Mesenchymal stem cell (in vitro differentiated cells and primary cell): ENCODE data around the gene RNF212.
A peak's percentile ranks its signal among the peaks of the same experiment; 100 is the strongest.
"Not testable (repeated sequence)": the region's sequence is repeated elsewhere in the genome, so short reads cannot be mapped to it uniquely, and the experiment has no call there.

Source experiments
- DNase-seq: peaks from one replicate; pipeline ENCODE4 v3.0.0-alpha.2; 2013
- H2AFZ ChIP-seq: one replicate; pipeline ENCODE4 v1.6.1; 2013; ENCODE audit warnings: low read depth, mild to moderate bottlenecking, control low read depth, inconsistent platforms, low read length, moderate library complexity
- H2AK5ac ChIP-seq: 2 replicates; pipeline ENCODE4 v1.6.1; 2013; ENCODE audit warnings: low read length, moderate library complexity, mild to moderate bottlenecking, inconsistent platforms; ENCODE audit not compliant: severe bottlenecking
- H2BK120ac ChIP-seq: one replicate; pipeline ENCODE4 v1.6.1; 2013; ENCODE audit warnings: low read depth, mild to moderate bottlenecking, inconsistent platforms, low read length, moderate library complexity
- H2BK12ac ChIP-seq, 2 experiments: one replicate each; pipeline ENCODE4 v1.6.1; 2013; ENCODE audit warnings: inconsistent platforms in 2 of 2, low read length in 2 of 2, mild to moderate bottlenecking in 2 of 2, moderate library complexity in 2 of 2, control low read depth in 1 of 2
- H2BK15ac ChIP-seq: one replicate; pipeline ENCODE4 v1.6.1; 2013; ENCODE audit warnings: mild to moderate bottlenecking, low read depth, inconsistent platforms; ENCODE audit not compliant: poor library complexity, severe bottlenecking
- H2BK5ac ChIP-seq: 2 replicates; pipeline ENCODE4 v1.6.1; 2013; ENCODE audit warnings: low read depth, mild to moderate bottlenecking, low read length, control low read depth, inconsistent platforms; ENCODE audit not compliant: poor library complexity, severe bottlenecking
- H3K14ac ChIP-seq, 2 experiments: one replicate each; pipeline ENCODE4 v1.6.1; 2013; ENCODE audit warnings: inconsistent platforms in 2 of 2, low read length in 2 of 2, control low read depth in 1 of 2, mild to moderate bottlenecking in 1 of 2, moderate library complexity in 1 of 2
- H3K18ac ChIP-seq, 2 experiments: one replicate each; pipeline ENCODE4 v1.6.1; 2013; ENCODE audit warnings: inconsistent platforms in 2 of 2, low read length in 2 of 2, control low read depth in 1 of 2, low read depth in 1 of 2, mild to moderate bottlenecking in 1 of 2
- H3K23ac ChIP-seq, 2 experiments: one replicate each; pipeline ENCODE4 v1.6.1; 2013; ENCODE audit warnings: inconsistent platforms in 2 of 2, low read length in 2 of 2, mild to moderate bottlenecking in 2 of 2, moderate library complexity in 2 of 2, control low read depth in 1 of 2
- H3K27ac ChIP-seq: 2 replicates; pipeline ENCODE4 v1.5.1; 2013; ENCODE audit warnings: mild to moderate bottlenecking, moderate library complexity, low read length, control low read depth, inconsistent platforms; ENCODE audit not compliant: poor library complexity, severe bottlenecking
- H3K27me3 ChIP-seq, 2 experiments: 2 replicates each; pipeline versions ENCODE4 v1.6.1 to v1.7.0; 2013; ENCODE audit warnings: low read length in 2 of 2, mild to moderate bottlenecking in 2 of 2, moderate library complexity in 2 of 2, control low read depth in 1 of 2, inconsistent platforms in 1 of 2; ENCODE audit not compliant: control insufficient read depth in 1 of 2, insufficient read depth in 1 of 2
- H3K36me3 ChIP-seq, 2 experiments: 2 replicates each; pipeline versions ENCODE4 v1.6.1 to v1.7.0; 2013; ENCODE audit warnings: low read length in 2 of 2, control low read depth in 1 of 2, inconsistent platforms in 1 of 2, low read depth in 1 of 2, mild to moderate bottlenecking in 1 of 2; ENCODE audit not compliant: insufficient read depth in 2 of 2, control insufficient read depth in 1 of 2
- H3K4ac ChIP-seq, 2 experiments: one replicate each; pipeline ENCODE4 v1.6.1; 2013; ENCODE audit warnings: inconsistent platforms in 2 of 2, low read length in 2 of 2, mild to moderate bottlenecking in 2 of 2, moderate library complexity in 2 of 2, control low read depth in 1 of 2, low read depth in 1 of 2
- H3K4me1 ChIP-seq: 2 replicates; pipeline ENCODE4 v1.6.1; 2013; ENCODE audit warnings: low read depth, low read length, control low read depth; ENCODE audit not compliant: control insufficient read depth, insufficient read depth
- H3K4me2 ChIP-seq: 2 replicates; pipeline ENCODE4 v1.6.1; 2013; ENCODE audit warnings: low read length, mild to moderate bottlenecking, inconsistent platforms; ENCODE audit not compliant: poor library complexity, severe bottlenecking
- H3K4me3 ChIP-seq, 2 experiments: 2 replicates each; pipeline versions ENCODE4 v1.5.1 to v1.7.0; 2013; ENCODE audit warnings: low read length in 2 of 2, mild to moderate bottlenecking in 2 of 2, control low read depth in 1 of 2, low read depth in 1 of 2; ENCODE audit not compliant: insufficient read depth in 1 of 2
- H3K79me1 ChIP-seq: replicated peaks from 2 replicates; pipeline ENCODE4 v1.6.1; 2013; ENCODE audit warnings: mild to moderate bottlenecking, control low read depth, low read length, inconsistent platforms; ENCODE audit not compliant: poor library complexity, severe bottlenecking
- H3K9ac ChIP-seq: 2 replicates; pipeline ENCODE4 v1.7.0; 2013; ENCODE audit warnings: mild to moderate bottlenecking, low read length, moderate library complexity
- H3K9me3 ChIP-seq: 2 replicates; pipeline ENCODE4 v1.7.0; 2013; ENCODE audit warnings: mild to moderate bottlenecking, low read length; ENCODE audit not compliant: control insufficient read depth
- H4K8ac ChIP-seq: one replicate; pipeline ENCODE4 v1.6.1; 2013; ENCODE audit warnings: inconsistent platforms, mild to moderate bottlenecking, low read length, moderate library complexity
- H4K91ac ChIP-seq: one replicate; pipeline ENCODE4 v1.6.1; 2013; ENCODE audit warnings: mild to moderate bottlenecking, low read length, inconsistent platforms
- WGBS: methylation state at CpG from one replicate; pipeline ENCODE4 v1.1.7; 2013; ENCODE audit warnings: mixed read lengths; 5-methylcytosine and 5-hydroxymethylcytosine counted together

RNF212 gene

DNA sequence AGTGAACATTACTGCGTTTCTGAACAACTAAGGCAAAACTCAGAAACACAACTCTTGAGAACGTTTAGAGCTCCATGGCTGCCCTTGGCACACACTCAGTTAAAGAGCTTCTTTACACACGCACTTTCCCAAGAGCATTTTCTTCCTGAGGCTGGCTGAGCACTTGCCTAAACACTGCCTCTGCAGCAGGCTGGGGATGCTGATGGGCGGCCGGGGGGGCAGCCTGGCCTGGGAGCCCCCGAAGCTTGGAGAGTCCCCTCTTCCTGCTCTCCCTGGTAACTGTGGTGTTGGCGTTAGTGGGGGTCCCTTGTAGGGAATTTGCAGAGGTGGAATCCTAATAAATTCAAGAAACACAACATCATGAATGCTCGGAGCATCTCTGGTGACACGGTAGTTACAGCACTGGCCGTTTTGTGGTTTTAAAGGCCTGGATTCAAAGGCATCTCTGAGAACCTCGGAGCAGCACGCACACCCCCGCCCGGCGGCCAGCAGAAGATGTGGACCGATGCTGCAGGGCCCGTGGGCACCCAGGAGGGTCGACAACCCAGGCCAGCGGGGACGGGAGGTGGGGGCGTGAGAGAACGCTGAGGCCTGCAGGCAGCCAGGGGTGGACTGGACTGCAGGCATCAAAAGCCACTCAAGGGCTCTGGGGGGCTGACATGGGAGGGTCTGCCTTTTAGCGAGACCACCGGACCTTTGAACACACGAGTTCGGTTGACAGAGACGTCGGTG is 56.5 kb downstream of the RNF212 start:
- Histone ChIP-seq H3K4me1 (peaks cover 13% of the 10 kb centered on the region), H2BK5ac (no peak overlapping the region), H3K79me1 (no peaks in the 10 kb centered on the region), H3K9ac (no peak overlapping the region), H3K4me3 (peak overlapping the region in 1 of 2 experiments; percentile 14), H2BK12ac (no peak overlapping the region), H3K23ac (no peak overlapping the region), H4K8ac (no peak overlapping the region), H3K14ac (no peak overlapping the region), H2AFZ (no peak overlapping the region), H3K36me3 (no peaks in the 10 kb centered on the region), H4K91ac (no peak overlapping the region), H2AK5ac (no peak overlapping the region), H3K27me3 (peaks cover 44 to 50% of the 10 kb centered on the region in 2 experiments), H3K18ac (no peak overlapping the region), H3K4me2 (no peak overlapping the region), H2BK120ac (no peak overlapping the region), H3K27ac (no peak overlapping the region), H2BK15ac (no peak overlapping the region), H3K9me3 (no peaks in the 10 kb centered on the region), H3K4ac (no peak overlapping the region)
- no peak for DNase-seq
- 88% methylated on average over 27 of the region's 28 CpGs for WGBS

DNA sequence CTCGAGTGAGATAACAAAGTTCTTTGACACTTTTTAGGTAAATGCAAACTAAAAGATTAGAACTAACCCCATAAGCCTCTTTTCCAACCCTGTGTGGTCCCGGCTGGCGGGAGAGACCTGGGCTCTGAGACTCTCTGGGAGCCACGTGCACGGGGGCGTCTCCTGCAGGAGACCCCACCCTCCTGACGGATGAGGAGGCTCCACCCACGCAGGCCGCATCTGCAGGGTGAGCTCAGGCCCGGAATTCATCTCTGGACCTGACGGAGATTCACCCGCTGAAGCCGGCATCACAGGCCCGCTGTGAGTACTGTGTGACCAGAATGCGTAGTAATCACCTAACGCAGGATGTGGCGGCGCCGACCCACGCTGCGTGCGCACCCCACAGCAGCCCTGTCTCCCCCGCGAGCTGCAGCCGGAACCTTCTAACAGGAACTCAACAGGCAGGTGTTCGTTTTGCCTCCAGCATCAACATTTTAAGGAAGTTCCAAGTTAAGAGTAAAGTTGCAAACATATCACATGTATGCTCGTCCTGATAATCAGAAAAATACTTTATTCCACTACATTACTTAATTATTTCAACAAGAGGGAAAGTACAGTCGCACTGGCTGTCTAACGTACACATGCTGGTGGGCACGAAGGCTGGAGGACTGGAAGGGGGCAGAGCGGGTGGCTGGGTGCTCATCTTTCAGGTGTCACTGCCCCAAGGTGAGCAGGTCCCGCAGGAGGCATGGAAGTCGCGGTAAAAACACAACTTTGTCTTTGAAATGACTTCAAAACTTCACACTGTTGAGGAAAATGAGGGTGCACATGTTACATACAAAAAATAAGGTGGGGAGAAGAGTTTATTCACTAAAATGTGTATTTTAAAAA is 57.4 kb downstream of the RNF212 start:
- Histone ChIP-seq H3K23ac (no peak overlapping the region), H2BK12ac (no peak overlapping the region)
- WGBS: 67% methylated on average over 31 of the region's 34 CpGs

DNA sequence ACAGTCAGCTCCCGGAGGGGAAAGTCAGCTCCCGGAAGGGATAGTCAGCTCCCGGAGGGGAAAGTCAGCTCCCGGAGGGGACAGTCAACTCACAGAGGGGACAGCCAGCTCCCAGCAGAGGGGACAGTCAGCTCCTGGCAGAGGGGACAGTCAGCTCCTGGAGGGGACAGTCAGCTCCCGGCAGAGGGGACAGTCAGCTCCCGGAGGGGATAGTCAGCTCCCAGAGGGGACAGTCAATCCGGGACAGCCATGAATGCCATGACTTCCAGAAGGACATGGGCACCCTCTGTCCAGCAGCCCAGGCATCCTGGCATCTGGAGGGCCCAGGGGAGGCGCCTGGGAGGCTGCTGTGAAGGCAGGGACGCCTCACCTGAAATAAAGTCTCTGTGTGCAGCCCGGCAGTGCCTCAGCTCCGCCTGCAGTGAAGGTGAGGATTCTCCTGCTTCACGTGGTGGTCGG is 58.1 kb downstream of the RNF212 start:
- not testable (repeated sequence) for H2AK5ac ChIP-seq, H2BK120ac ChIP-seq, H3K9me3 ChIP-seq, H3K79me1 ChIP-seq, H2BK12ac ChIP-seq, H2AFZ ChIP-seq, H3K14ac ChIP-seq, H4K8ac ChIP-seq, H2BK15ac ChIP-seq, H2BK5ac ChIP-seq, H3K18ac ChIP-seq, H3K4me2 ChIP-seq, H3K23ac ChIP-seq, H4K91ac ChIP-seq, H3K36me3 ChIP-seq, DNase-seq, H3K27ac ChIP-seq
- peaks cover 15% of the 10 kb centered on the region for H3K4me1 ChIP-seq
- H3K27me3 ChIP-seq: peaks cover 31 to 37% of the 10 kb centered on the region in 2 experiments
- 64% methylated on average over 13 of the region's 13 CpGs for WGBS
- peak overlapping the region in 1 of 2 experiments; percentile 31 for H3K4ac ChIP-seq
- H3K9ac ChIP-seq: peak overlapping the region; percentile 15
- peak overlapping the region in 1 of 2 experiments; percentile 28 for H3K4me3 ChIP-seq

More for the DNA sequence above, 57.4 kb downstream of the RNF212 start:
- Histone ChIP-seq H3K36me3 (no peaks in the 10 kb centered on the region), H4K8ac (peak overlapping the region; percentile 39), H3K27ac (no peak overlapping the region), H3K9me3 (no peaks in the 10 kb centered on the region), H2AK5ac (no peak overlapping the region), H3K4me1 (peaks cover 11% of the 10 kb centered on the region), H2BK5ac (no peak overlapping the region), H3K4me2 (no peak overlapping the region), H4K91ac (no peak overlapping the region), H2BK120ac (no peak overlapping the region), H3K27me3 (peaks cover 38 to 41% of the 10 kb centered on the region in 2 experiments), H3K4ac (no peak overlapping the region), H3K4me3 (peak overlapping the region; percentile 8 to 28), H2BK15ac (no peak overlapping the region), H3K18ac (no peak overlapping the region), H2AFZ (no peak overlapping the region), H3K79me1 (no peaks in the 10 kb centered on the region), H3K9ac (peak overlapping the region; percentile 15), H3K14ac (no peak overlapping the region)
- peak; percentile 13 for DNase-seq

DNA sequence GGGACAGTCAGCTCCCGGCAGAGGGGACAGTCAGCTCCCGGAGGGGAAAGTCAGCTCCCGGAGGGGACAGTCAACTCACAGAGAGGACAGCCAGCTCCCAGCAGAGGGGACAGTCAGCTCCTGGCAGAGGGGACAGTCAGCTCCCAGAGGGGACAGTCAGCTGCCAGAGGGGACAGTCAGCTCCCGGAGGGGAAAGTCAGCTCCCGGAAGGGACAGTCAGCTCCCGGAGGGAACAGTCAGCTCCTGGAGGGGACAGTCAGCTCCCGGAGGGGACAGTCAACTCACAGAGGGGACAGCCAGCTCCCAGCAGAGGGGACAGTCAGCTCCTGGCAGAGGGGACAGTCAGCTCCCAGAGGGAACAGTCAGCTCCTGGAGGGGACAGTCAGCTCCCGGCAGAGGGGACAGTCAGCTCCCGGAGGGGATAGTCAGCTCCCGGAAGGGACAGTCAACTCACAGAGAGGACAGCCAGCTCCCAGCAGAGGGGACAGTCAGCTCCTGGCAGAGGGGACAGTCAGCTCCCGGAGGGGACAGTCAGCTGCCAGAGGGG is 58.6 kb downstream of the RNF212 start:
- H3K23ac ChIP-seq, H2BK5ac ChIP-seq, H3K36me3 ChIP-seq, H3K4ac ChIP-seq, H3K18ac ChIP-seq, H3K9ac ChIP-seq, H3K79me1 ChIP-seq, H3K4me3 ChIP-seq, H3K4me2 ChIP-seq, H2BK15ac ChIP-seq, H2AK5ac ChIP-seq, H3K9me3 ChIP-seq, H2BK120ac ChIP-seq, H2BK12ac ChIP-seq, DNase-seq, H3K14ac ChIP-seq, H4K8ac ChIP-seq, H4K91ac ChIP-seq, H2AFZ ChIP-seq, H3K27ac ChIP-seq: not testable (repeated sequence)
- Histone ChIP-seq H3K27me3 (peaks cover 28 to 37% of the 10 kb centered on the region in 2 experiments), H3K4me1 (peaks cover 15% of the 10 kb centered on the region)
- 81% methylated on average over 8 of the region's 11 CpGs for WGBS
